WTC11 (cell line): Measurements from ENCODE around the gene SLC7A14. TPM values are rescaled to one million over a fixed set of nuclear protein-coding genes. Genes with fewer than 3 reads are reported as not detected.

Experiments
- ATAC-seq: fragments of 200-7000 bp; cut with Tn5 transposase; 2 replicates; pipeline ENCODE4 v1.10.0; 2021; ENCODE audit warnings: mild to moderate bottlenecking, moderate library complexity
- CTCF ChIA-PET: fragments of 300-600 bp; sonication (Branson Sonifier 250); formaldehyde crosslinking; loops from one replicate; lab custom pipeline; 2021; ENCODE audit warnings: antibody characterized with exemption; lab: Charles Lee
- POLR2A ChIA-PET: fragments of 350-600 bp; sonication (Branson Sonifier 250); formaldehyde crosslinking; loops from one replicate; lab custom pipeline; 2021; ENCODE audit warnings: antibody characterized with exemption; lab: Charles Lee
- DNase-seq: peaks from one replicate; pipeline ENCODE4 v3.0.0; 2021; ENCODE audit warnings: low spot score
- H3K27ac Mint-ChIP-seq: 2 replicates; pipeline ENCODE4 v1.8.0; 2021; ENCODE audit warnings: mixed read lengths
- H3K27me3 Mint-ChIP-seq: 2 replicates; pipeline ENCODE4 v1.8.0; 2021; ENCODE audit warnings: low read depth, mild to moderate bottlenecking, moderate library complexity, mixed read lengths
- H3K36me3 Mint-ChIP-seq: 2 replicates; pipeline ENCODE4 v1.8.0; 2021; ENCODE audit warnings: mixed read lengths
- H3K4me1 Mint-ChIP-seq: 2 replicates; pipeline ENCODE4 v1.8.0; 2022; ENCODE audit warnings: mixed read lengths
- H3K4me3 Mint-ChIP-seq: 2 replicates; pipeline ENCODE4 v1.8.0; 2021; ENCODE audit warnings: mild to moderate bottlenecking, moderate library complexity, mixed read lengths
- H3K9me3 Mint-ChIP-seq: 2 replicates; pipeline ENCODE4 v1.8.0; 2021; ENCODE audit warnings: mixed read lengths
- ATF1 ChIP-seq: sonication (generic); formaldehyde crosslinking; IDR thresholded peaks from 2 replicates; pipeline ENCODE4 v1.8.1; 2023; ENCODE audit warnings: mild to moderate bottlenecking, moderate library complexity, missing genetic modification reagents
- FOXP1 ChIP-seq: sonication (generic); formaldehyde crosslinking; IDR thresholded peaks from 2 replicates; pipeline ENCODE4 v1.8.0; 2022; ENCODE audit warnings: missing genetic modification reagents, mild to moderate bottlenecking, moderate library complexity, borderline replicate concordance
- IRF2 ChIP-seq: sonication (generic); formaldehyde crosslinking; IDR thresholded peaks from 2 replicates; pipeline ENCODE4 v1.8.0; 2022; ENCODE audit warnings: low read depth, missing genetic modification reagents, borderline replicate concordance
- NFATC4 ChIP-seq: fragments of 250-450 bp; sonication (Bioruptor Pico); IDR thresholded peaks from 2 replicates; pipeline ENCODE4 v1.9.0; 2021; ENCODE audit warnings: mild to moderate bottlenecking
- OVOL2 ChIP-seq: fragments of 250-450 bp; sonication (Bioruptor Pico); IDR thresholded peaks from 2 replicates; pipeline ENCODE4 v1.9.0; 2021; ENCODE audit warnings: mild to moderate bottlenecking, borderline replicate concordance
- PRRX2 ChIP-seq: fragments of 250-450 bp; sonication (Bioruptor Pico); IDR thresholded peaks from 2 replicates; pipeline ENCODE4 v1.8.0; 2021; ENCODE audit warnings: mild to moderate bottlenecking
- ZNF121 ChIP-seq: sonication (generic); formaldehyde crosslinking; IDR thresholded peaks from 2 replicates; pipeline ENCODE4 v1.8.0; 2023; ENCODE audit warnings: missing genetic modification reagents
- ZNF138 ChIP-seq: sonication (generic); formaldehyde crosslinking; conservative IDR thresholded peaks from 2 replicates; pipeline ENCODE4 v1.8.1; 2022; ENCODE audit warnings: mild to moderate bottlenecking, moderate library complexity, missing genetic modification reagents
- ZNF317 ChIP-seq: sonication (generic); formaldehyde crosslinking; IDR thresholded peaks from 2 replicates; pipeline ENCODE4 v1.8.1; 2023; ENCODE audit warnings: low read depth, mild to moderate bottlenecking, moderate library complexity, missing genetic modification reagents, borderline replicate concordance
- ZNF425 ChIP-seq: fragments of 250-450 bp; sonication (Bioruptor Pico); conservative IDR thresholded peaks from 2 replicates; pipeline ENCODE4 v1.9.0; 2021; ENCODE audit warnings: mild to moderate bottlenecking
- total RNA-seq: library from RNA; stranded (reverse); gene quantifications from 3 replicates; pipeline ENCODE4 v1.2.3, GENCODE V29; 2021
- TF ChIP-seq, protein P1 (sequence below): sonication (generic); formaldehyde crosslinking; IDR thresholded peaks from 2 replicates; pipeline ENCODE4 v1.8.0; 2023; ENCODE audit warnings: missing genetic modification reagents
- TF ChIP-seq, protein P2 (sequence below): sonication (generic); formaldehyde crosslinking; IDR thresholded peaks from 2 replicates; pipeline ENCODE4 v1.8.1; 2023; ENCODE audit warnings: mild to moderate bottlenecking, missing genetic modification reagents, borderline replicate concordance

The SLC7A14 gene
- total RNA-seq, 1 experiment from 2014 or later, result 0.68 TPM

DNA sequence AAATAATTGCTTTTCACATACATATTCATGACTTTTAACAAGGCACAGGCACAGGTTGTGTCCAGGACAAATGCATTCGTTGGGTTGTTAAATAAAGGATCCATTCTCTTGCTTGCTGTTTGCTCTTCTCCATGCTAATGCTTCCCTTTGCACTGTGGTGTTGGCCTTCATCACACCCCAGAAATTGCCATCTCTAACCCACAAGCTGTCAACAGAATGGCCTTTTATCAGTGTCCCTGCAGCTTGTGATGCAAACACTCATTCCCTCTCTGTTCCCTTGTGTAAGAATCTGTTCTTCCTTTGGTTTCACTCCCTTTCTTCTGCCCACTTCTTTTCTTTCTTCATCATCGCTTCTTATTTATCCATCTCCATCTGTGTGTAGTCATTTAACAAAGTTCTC, 72.2 kb downstream of the SLC7A14 start:
- Mint-ChIP-seq H3K27me3 (no peaks in the 10 kb centered on the region), H3K27ac (no peak overlapping the region), H3K4me1 (peaks cover 8% of the 10 kb centered on the region; the same call in 1 of the 2 replicates), H3K4me3 (no peak overlapping the region), H3K9me3 (0 out of 2 replicates have a peak, but pooled peaks cover 4% of the 10 kb centered on the region), H3K36me3 (no peaks in the 10 kb centered on the region)
- DNase-seq (no peak), ATAC-seq (no peak)
- CTCF ChIA-PET, result no interaction called here
- TF ChIP-seq ATF1 (no peak), ZNF425 (CRISPR knock-in tag) (no peak)
- POLR2A ChIA-PET, result no interaction called here

DNA sequence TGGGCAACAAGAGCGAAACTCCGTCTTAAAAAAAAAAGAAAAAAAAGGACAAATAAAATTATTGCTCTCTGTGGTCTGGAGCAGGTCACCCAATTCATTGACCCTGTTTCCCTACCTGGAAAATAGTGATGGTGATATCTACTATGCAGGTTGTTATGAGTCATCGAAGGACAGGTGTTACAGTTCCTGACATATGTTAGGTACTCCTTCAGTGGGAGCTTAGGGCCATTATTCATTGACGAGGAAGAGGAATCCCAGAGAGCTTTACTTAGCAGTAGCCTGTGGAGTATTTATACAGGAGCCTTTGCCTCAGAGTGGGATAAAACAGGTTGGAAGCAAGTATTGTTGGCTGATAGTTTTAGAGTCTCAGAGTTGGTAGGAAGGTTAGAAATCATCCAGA, 74.5 kb downstream of the SLC7A14 start:
- TF ChIP-seq PRRX2 (CRISPR knock-in tag), result no peak
- no peak for TF ChIP-seq NFATC4 (CRISPR knock-in tag)
- TF ChIP-seq IRF2 (CRISPR knock-in tag), result no peak
- DNase-seq (no peak), ATAC-seq (no peak; the same call in 1 of the 2 replicates)
- H3K4me3 Mint-ChIP-seq, result no peak overlapping the region
- no peak overlapping the region for H3K27ac Mint-ChIP-seq
- CTCF ChIA-PET, result no interaction called here
- no peaks in the 10 kb centered on the region for H3K27me3 Mint-ChIP-seq
- H3K9me3 Mint-ChIP-seq, result no peaks in the 10 kb centered on the region
- H3K36me3 Mint-ChIP-seq, result no peaks in the 10 kb centered on the region
- H3K4me1 Mint-ChIP-seq, result peaks cover 15% of the 10 kb centered on the region
- POLR2A ChIA-PET, result no interaction called here

GRCh38 chr3:170508839-170509238, 77.0 kb downstream of the SLC7A14 start:
- ChIA-PET CTCF (interaction anchor here (2.7 kb wide), 1 partner anchor 12 kb away, joined by 11 read pairs; no protein-coding TSS in a partner anchor), POLR2A (no interaction called here)
- Mint-ChIP-seq H3K27ac (no peak overlapping the region), H3K4me3 (no peak overlapping the region), H3K4me1 (peaks cover 14% of the 10 kb centered on the region), H3K36me3 (no peaks in the 10 kb centered on the region), H3K27me3 (no peaks in the 10 kb centered on the region), H3K9me3 (no peaks in the 10 kb centered on the region)
- ATAC-seq (no peak), DNase-seq (no peak)
- TF ChIP-seq OVOL2 (CRISPR knock-in tag) (no peak), ZNF317 (CRISPR knock-in tag) (no peak), ZNF138 (CRISPR knock-in tag) (no peak), ZNF121 (CRISPR knock-in tag) (no peak), ZNF425 (CRISPR knock-in tag) (no peak), FOXP1 (CRISPR knock-in tag) (no peak)
- TF ChIP-seq, protein P1, sequence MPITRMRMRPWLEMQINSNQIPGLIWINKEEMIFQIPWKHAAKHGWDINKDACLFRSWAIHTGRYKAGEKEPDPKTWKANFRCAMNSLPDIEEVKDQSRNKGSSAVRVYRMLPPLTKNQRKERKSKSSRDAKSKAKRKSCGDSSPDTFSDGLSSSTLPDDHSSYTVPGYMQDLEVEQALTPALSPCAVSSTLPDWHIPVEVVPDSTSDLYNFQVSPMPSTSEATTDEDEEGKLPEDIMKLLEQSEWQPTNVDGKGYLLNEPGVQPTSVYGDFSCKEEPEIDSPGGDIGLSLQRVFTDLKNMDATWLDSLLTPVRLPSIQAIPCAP (CRISPR knock-in tag), result no peak
- TF ChIP-seq, protein P2, sequence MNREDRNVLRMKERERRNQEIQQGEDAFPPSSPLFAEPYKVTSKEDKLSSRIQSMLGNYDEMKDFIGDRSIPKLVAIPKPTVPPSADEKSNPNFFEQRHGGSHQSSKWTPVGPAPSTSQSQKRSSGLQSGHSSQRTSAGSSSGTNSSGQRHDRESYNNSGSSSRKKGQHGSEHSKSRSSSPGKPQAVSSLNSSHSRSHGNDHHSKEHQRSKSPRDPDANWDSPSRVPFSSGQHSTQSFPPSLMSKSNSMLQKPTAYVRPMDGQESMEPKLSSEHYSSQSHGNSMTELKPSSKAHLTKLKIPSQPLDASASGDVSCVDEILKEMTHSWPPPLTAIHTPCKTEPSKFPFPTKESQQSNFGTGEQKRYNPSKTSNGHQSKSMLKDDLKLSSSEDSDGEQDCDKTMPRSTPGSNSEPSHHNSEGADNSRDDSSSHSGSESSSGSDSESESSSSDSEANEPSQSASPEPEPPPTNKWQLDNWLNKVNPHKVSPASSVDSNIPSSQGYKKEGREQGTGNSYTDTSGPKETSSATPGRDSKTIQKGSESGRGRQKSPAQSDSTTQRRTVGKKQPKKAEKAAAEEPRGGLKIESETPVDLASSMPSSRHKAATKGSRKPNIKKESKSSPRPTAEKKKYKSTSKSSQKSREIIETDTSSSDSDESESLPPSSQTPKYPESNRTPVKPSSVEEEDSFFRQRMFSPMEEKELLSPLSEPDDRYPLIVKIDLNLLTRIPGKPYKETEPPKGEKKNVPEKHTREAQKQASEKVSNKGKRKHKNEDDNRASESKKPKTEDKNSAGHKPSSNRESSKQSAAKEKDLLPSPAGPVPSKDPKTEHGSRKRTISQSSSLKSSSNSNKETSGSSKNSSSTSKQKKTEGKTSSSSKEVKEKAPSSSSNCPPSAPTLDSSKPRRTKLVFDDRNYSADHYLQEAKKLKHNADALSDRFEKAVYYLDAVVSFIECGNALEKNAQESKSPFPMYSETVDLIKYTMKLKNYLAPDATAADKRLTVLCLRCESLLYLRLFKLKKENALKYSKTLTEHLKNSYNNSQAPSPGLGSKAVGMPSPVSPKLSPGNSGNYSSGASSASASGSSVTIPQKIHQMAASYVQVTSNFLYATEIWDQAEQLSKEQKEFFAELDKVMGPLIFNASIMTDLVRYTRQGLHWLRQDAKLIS (CRISPR knock-in tag), result no peak
